Subcutaneous abdominal adipose tissue (tissue), 5 donors: ENCODE measurements around the gene COX19.
"Not testable (repeated sequence)": the region's sequence is repeated elsewhere in the genome, so short reads cannot be mapped to it uniquely, and the experiment has no call there.

ENCODE experiments used
- H3K27ac ChIP-seq: one replicate; pipeline ENCODE4 v1.7.0; 2013; ENCODE audit warnings: low read depth, mild to moderate bottlenecking, inconsistent platforms, low read length, moderate library complexity
- H3K27me3 ChIP-seq, 5 donors: one replicate each; pipeline ENCODE4 v1.7.0; 2013; ENCODE audit warnings: low read length in 5 of 5, inconsistent platforms in 1 of 5; ENCODE audit not compliant: control insufficient read depth in 5 of 5, insufficient read depth in 4 of 5
- H3K36me3 ChIP-seq, 5 donors: one replicate each; pipeline ENCODE4 v1.7.0; 2013; ENCODE audit warnings: low read length in 5 of 5; ENCODE audit not compliant: control insufficient read depth in 5 of 5, insufficient read depth in 5 of 5
- H3K4me1 ChIP-seq, 5 donors: one replicate each; pipeline ENCODE4 v1.7.0; 2013; ENCODE audit warnings: low read length in 5 of 5, mild to moderate bottlenecking in 3 of 5, moderate library complexity in 1 of 5; ENCODE audit not compliant: control insufficient read depth in 5 of 5, insufficient read depth in 5 of 5
- H3K4me3 ChIP-seq, 5 donors: one replicate each; pipeline ENCODE4 v1.7.0; 2013; ENCODE audit warnings: low read length in 5 of 5, low read depth in 1 of 5
- H3K9ac ChIP-seq, 5 donors: one replicate each; pipeline ENCODE4 v1.7.0; 2013; ENCODE audit warnings: low read length in 5 of 5, mild to moderate bottlenecking in 4 of 5, moderate library complexity in 3 of 5
- H3K9me3 ChIP-seq, 5 donors: one replicate each; pipeline ENCODE4 v1.7.0; 2013; ENCODE audit warnings: low read length in 5 of 5; ENCODE audit not compliant: control insufficient read depth in 5 of 5
- donor health status: healthy.
- donor health status: healthy.
- donor health status: healthy.
- donor health status: healthy.
- donor health status: healthy.

Gene COX19

GRCh38 chr7:945556-946255 lies 29.6 kb downstream of the COX19 start:
- no peaks in the 10 kb centered on the region for H3K4me1 ChIP-seq
- H3K36me3 ChIP-seq: no peaks in the 10 kb centered on the region
- H3K27ac ChIP-seq: no peak overlapping the region
- H3K27me3 ChIP-seq: peaks cover 2 to 12% (median 9%) of the 10 kb centered on the region in 5 donors
- H3K9me3 ChIP-seq: peaks cover 0 to under 1% (median 0%) of the 10 kb centered on the region in 5 donors
- H3K9ac ChIP-seq: no peak overlapping the region
- no peak overlapping the region for H3K4me3 ChIP-seq

GRCh38 chr7:945147-945555 lies 30.2 kb downstream of the COX19 start:
- no peaks in the 10 kb centered on the region for H3K36me3 ChIP-seq
- H3K27me3 ChIP-seq: peaks cover 2 to 12% (median 9%) of the 10 kb centered on the region in 5 donors
- no peak overlapping the region for H3K4me3 ChIP-seq
- H3K4me1 ChIP-seq: no peaks in the 10 kb centered on the region
- peaks cover 0 to 6% (median 0%) of the 10 kb centered on the region in 5 donors for H3K9me3 ChIP-seq
- no peak overlapping the region for H3K9ac ChIP-seq
- H3K27ac ChIP-seq: no peak overlapping the region

GRCh38 chr7:944744-945143 lies 30.6 kb downstream of the COX19 start:
- H3K27ac ChIP-seq: no peak overlapping the region
- H3K4me3 ChIP-seq: no peak overlapping the region
- H3K4me1 ChIP-seq: no peaks in the 10 kb centered on the region
- no peaks in the 10 kb centered on the region for H3K36me3 ChIP-seq
- peaks cover 0 to 8% (median 0%) of the 10 kb centered on the region in 5 donors for H3K9me3 ChIP-seq
- H3K27me3 ChIP-seq: peaks cover 2 to 11% (median 9%) of the 10 kb centered on the region in 5 donors
- H3K9ac ChIP-seq: no peak overlapping the region

- H3K4me1 ChIP-seq, H3K4me3 ChIP-seq, H3K9me3 ChIP-seq, H3K36me3 ChIP-seq, H3K27ac ChIP-seq, H3K27me3 ChIP-seq, H3K9ac ChIP-seq: not testable (repeated sequence)
These were observed 31.6 kb downstream of the COX19 start for GRCh38 chr7:943793-944192.

- no peaks in the 10 kb centered on the region for H3K36me3 ChIP-seq
- no peaks in the 10 kb centered on the region for H3K4me1 ChIP-seq
- H3K9ac ChIP-seq: no peak overlapping the region
- H3K27ac ChIP-seq: no peak overlapping the region
- H3K9me3 ChIP-seq: peaks cover 0 to 8% (median 0%) of the 10 kb centered on the region in 5 donors
- H3K4me3 ChIP-seq: no peak overlapping the region
- peaks cover 0 to 3% (median under 1%) of the 10 kb centered on the region in 5 donors for H3K27me3 ChIP-seq
These were observed 34.5 kb downstream of the COX19 start for GRCh38 chr7:940599-941408.

GRCh38 chr7:939843-940242 lies 35.5 kb downstream of the COX19 start:
- peaks cover 0 to 4% (median 0%) of the 10 kb centered on the region in 5 donors for H3K27me3 ChIP-seq
- H3K9ac ChIP-seq: no peak overlapping the region
- no peak overlapping the region for H3K27ac ChIP-seq
- H3K4me1 ChIP-seq: no peaks in the 10 kb centered on the region
- H3K36me3 ChIP-seq: no peaks in the 10 kb centered on the region
- H3K4me3 ChIP-seq: no peak overlapping the region
- peaks cover 0 to 8% (median 0%) of the 10 kb centered on the region in 5 donors for H3K9me3 ChIP-seq

- peaks cover 0 to 4% (median 0%) of the 10 kb centered on the region in 5 donors for H3K27me3 ChIP-seq
- H3K4me3 ChIP-seq: no peak overlapping the region
- H3K9ac ChIP-seq: no peak overlapping the region
- no peak overlapping the region for H3K27ac ChIP-seq
- H3K36me3 ChIP-seq: no peaks in the 10 kb centered on the region
- peaks cover 0 to 8% (median 0%) of the 10 kb centered on the region in 5 donors for H3K9me3 ChIP-seq
- H3K4me1 ChIP-seq: no peaks in the 10 kb centered on the region
These were observed 36.7 kb downstream of the COX19 start for GRCh38 chr7:938546-939185.

- Histone ChIP-seq H3K36me3 (no peaks in the 10 kb centered on the region), H3K4me3 (no peak overlapping the region), H3K27ac (no peak overlapping the region), H3K27me3 (peaks cover 0 to 4% (median 0%) of the 10 kb centered on the region in 5 donors), H3K9me3 (peaks cover 0 to 8% (median 0%) of the 10 kb centered on the region in 5 donors), H3K4me1 (no peaks in the 10 kb centered on the region), H3K9ac (no peak overlapping the region)
These were observed 37.4 kb downstream of the COX19 start for GRCh38 chr7:937856-938484.

GRCh38 chr7:936386-937054 lies 38.8 kb downstream of the COX19 start:
- Histone ChIP-seq H3K36me3 (no peaks in the 10 kb centered on the region), H3K27me3 (peaks cover 0 to 4% (median 0%) of the 10 kb centered on the region in 5 donors), H3K9ac (no peak overlapping the region), H3K4me1 (peaks cover 0 to 4% (median 0%) of the 10 kb centered on the region in 5 donors), H3K9me3 (peaks cover 0 to 8% (median 0%) of the 10 kb centered on the region in 5 donors), H3K4me3 (no peak overlapping the region), H3K27ac (no peak overlapping the region)
